Retinal pigment epithelial cell (primary cell): Measurements from ENCODE around the gene SFXN5.

Source experiments
- DNase-seq: peaks from one replicate; pipeline ENCODE4 v3.0.0-alpha.2; 2010; ENCODE audit warnings: low read depth
- H3K4me3 ChIP-seq: 2 replicates; pipeline ENCODE4 v1.5.1; 2011; ENCODE audit warnings: mild to moderate bottlenecking, low read length, control low read depth, moderate library complexity
- TF ChIP-seq, protein P1 (sequence below): conservative IDR thresholded peaks from 2 replicates; pipeline ENCODE4 v1.5.1; 2011; ENCODE audit warnings: low read depth, low read length, control low read depth, inconsistent platforms

The SFXN5 gene

GRCh38 chr2:72979896-72980295 lies 91.6 kb downstream of the SFXN5 start:
- H3K4me3 ChIP-seq, result no peak overlapping the region
- no peak for DNase-seq
- TF ChIP-seq, protein P1, sequence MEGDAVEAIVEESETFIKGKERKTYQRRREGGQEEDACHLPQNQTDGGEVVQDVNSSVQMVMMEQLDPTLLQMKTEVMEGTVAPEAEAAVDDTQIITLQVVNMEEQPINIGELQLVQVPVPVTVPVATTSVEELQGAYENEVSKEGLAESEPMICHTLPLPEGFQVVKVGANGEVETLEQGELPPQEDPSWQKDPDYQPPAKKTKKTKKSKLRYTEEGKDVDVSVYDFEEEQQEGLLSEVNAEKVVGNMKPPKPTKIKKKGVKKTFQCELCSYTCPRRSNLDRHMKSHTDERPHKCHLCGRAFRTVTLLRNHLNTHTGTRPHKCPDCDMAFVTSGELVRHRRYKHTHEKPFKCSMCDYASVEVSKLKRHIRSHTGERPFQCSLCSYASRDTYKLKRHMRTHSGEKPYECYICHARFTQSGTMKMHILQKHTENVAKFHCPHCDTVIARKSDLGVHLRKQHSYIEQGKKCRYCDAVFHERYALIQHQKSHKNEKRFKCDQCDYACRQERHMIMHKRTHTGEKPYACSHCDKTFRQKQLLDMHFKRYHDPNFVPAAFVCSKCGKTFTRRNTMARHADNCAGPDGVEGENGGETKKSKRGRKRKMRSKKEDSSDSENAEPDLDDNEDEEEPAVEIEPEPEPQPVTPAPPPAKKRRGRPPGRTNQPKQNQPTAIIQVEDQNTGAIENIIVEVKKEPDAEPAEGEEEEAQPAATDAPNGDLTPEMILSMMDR, result no peak

GRCh38 chr2:72975017-72975416 lies 96.5 kb downstream of the SFXN5 start:
- TF ChIP-seq, protein P1, result no peak
- no peak for DNase-seq
- H3K4me3 ChIP-seq, result no peak overlapping the region

GRCh38 chr2:72974436-72974754 lies 97.1 kb downstream of the SFXN5 start:
- DNase-seq, result no peak
- TF ChIP-seq, protein P1, result no peak
- no peak overlapping the region for H3K4me3 ChIP-seq

DNA sequence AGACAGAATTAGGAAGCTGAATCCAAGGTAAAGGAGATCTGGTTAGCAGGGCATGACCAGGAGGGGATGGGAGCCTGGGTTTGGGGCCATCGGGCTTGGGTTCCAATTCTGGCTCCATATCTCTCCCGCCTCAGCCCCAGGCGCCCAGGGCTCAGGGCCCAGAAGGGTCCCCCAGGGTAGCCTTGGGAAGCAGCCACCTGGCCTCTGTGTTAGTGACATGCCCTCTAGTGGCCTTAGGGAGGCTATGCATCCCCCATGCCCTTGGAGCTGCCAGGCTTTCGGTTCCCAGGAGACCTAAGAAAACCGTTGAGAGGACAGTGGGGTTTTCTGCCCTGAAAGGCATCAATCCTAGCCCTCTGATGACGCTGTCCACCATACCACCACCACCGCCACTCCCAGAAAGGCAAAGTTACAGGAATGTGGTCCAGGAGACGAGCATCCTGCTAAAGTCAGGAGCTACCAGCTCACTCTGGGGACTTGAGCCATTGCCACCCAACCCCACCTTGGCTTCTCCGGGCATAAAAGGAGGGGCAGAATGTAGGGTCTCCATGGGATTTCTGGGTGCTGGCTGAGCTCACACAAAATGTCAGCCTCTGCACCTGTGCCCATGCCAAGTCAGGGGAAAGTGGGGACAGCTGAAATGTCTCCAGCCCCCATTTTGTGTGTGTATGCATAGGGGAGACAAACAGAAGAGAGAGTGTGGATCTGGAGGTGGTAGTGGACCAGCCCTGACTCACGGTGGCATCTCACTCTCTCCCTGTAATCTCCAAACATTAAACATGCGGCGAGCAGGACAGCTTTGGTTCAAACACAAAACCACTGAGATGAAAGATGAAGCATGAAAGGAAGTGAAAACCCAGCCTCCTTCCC lies 97.7 kb downstream of the SFXN5 start:
- no peak overlapping the region for H3K4me3 ChIP-seq
- TF ChIP-seq, protein P1, result peak; percentile 98
- peak; percentile 13 for DNase-seq

GRCh38 chr2:72973137-72973535 lies 98.4 kb downstream of the SFXN5 start:
- H3K4me3 ChIP-seq, result no peak overlapping the region
- TF ChIP-seq, protein P1, result no peak
- no peak for DNase-seq

- DNase-seq, result no peak
- TF ChIP-seq, protein P1, result no peak
- no peak overlapping the region for H3K4me3 ChIP-seq
These were observed 99.0 kb downstream of the SFXN5 start for GRCh38 chr2:72972352-72973136.
